Keratinocyte (primary cell): ENCODE results near the gene LIM2.

Experiments
- CTCF ChIP-seq, 3 experiments: IDR thresholded peaks in 1 of 3; conservative IDR thresholded peaks in 1 of 3; optimal IDR thresholded peaks in 1 of 3; 2 replicates in 2 of 3; 3 replicates in 1 of 3; pipeline versions ENCODE3 to v1.5.1; 2011; ENCODE audit warnings: low read length in 3 of 3, mild to moderate bottlenecking in 3 of 3, moderate library complexity in 2 of 3, control low read depth in 1 of 3, inconsistent platforms in 1 of 3; ENCODE audit not compliant: insufficient read depth in 2 of 3; ENCODE audit errors: extremely low read depth in 1 of 3
- EZH2 ChIP-seq: IDR thresholded peaks from one replicate; pipeline ENCODE4 v1.6.1; 2012; ENCODE audit warnings: inconsistent platforms, mild to moderate bottlenecking, low read length, moderate library complexity

GRCh38 chr19:51364200-51365106, 23.3 kb downstream of the LIM2 start:
- TF ChIP-seq CTCF (optimal IDR thresholded peaks at IDR 0.05 in 1 of 3, IDR thresholded peaks at IDR 0.05 in 1 of 3, conservative IDR thresholded peaks at IDR 0.05 in 1 of 3; ENCODE audit: extremely low read depth in 1 of 3, insufficient read depth in 2 of 3, low read length in 3 of 3) (no peak), EZH2 (no peak)
